HEK293 (cell line): ENCODE results near the gene ALOX12B.

Experiments used
- GFI1B ChIP-seq: fragments of 450-650 bp; formaldehyde crosslinking; IDR thresholded peaks from 2 replicates; pipeline ENCODE4 v1.5.1; 2016; ENCODE audit warnings: missing biosample characterization, missing genetic modification characterization
- HIC1 ChIP-seq: fragments of 450-650 bp; formaldehyde crosslinking; IDR thresholded peaks from 2 replicates; pipeline ENCODE4 v1.5.1; 2016; ENCODE audit warnings: missing biosample characterization, missing genetic modification characterization
- INSM2 ChIP-seq: fragments of 450-650 bp; formaldehyde crosslinking; IDR thresholded peaks from 2 replicates; pipeline ENCODE4 v1.5.1; 2016; ENCODE audit warnings: missing biosample characterization, missing genetic modification characterization
- OSR2 ChIP-seq: fragments of 450-650 bp; formaldehyde crosslinking; IDR thresholded peaks from 2 replicates; pipeline ENCODE4 v1.5.1; 2016; ENCODE audit warnings: missing biosample characterization, missing genetic modification characterization
- PBX3 ChIP-seq: sonication (generic); formaldehyde crosslinking; IDR thresholded peaks from 2 replicates; pipeline ENCODE4 v1.8.1; 2022; ENCODE audit warnings: mild to moderate bottlenecking, moderate library complexity, missing genetic modification reagents
- PRDM1 ChIP-seq: fragments of 450-650 bp; formaldehyde crosslinking; IDR thresholded peaks from 2 replicates; pipeline ENCODE4; 2016; ENCODE audit warnings: missing biosample characterization, missing genetic modification characterization
- TCF7L2 ChIP-seq: IDR thresholded peaks from 2 replicates; pipeline ENCODE4 v1.6.1; 2011; ENCODE audit warnings: low read depth, mild to moderate bottlenecking, inconsistent platforms, low read length, moderate library complexity, borderline replicate concordance
- TRIM28 ChIP-seq: IDR thresholded peaks from 2 replicates; pipeline ENCODE4 v1.6.1; 2011; ENCODE audit warnings: low read length, control low read depth, borderline replicate concordance
- ZBTB26 ChIP-seq: fragments of 450-650 bp; formaldehyde crosslinking; optimal IDR thresholded peaks from 2 replicates; pipeline ENCODE3; 2016; ENCODE audit warnings: missing biosample characterization, mild to moderate bottlenecking, missing genetic modification characterization
- ZBTB49 ChIP-seq: fragments of 450-650 bp; formaldehyde crosslinking; IDR thresholded peaks from 2 replicates; pipeline ENCODE4 v1.5.1; 2016; ENCODE audit warnings: missing biosample characterization, missing genetic modification characterization, low read depth
- ZFP3 ChIP-seq: fragments of 450-650 bp; formaldehyde crosslinking; IDR thresholded peaks from 2 replicates; pipeline ENCODE4 v1.5.1; 2016; ENCODE audit warnings: low read depth, missing biosample characterization, missing genetic modification characterization
- ZNF19 ChIP-seq: fragments of 450-650 bp; formaldehyde crosslinking; IDR thresholded peaks from 2 replicates; pipeline ENCODE4; 2016; ENCODE audit warnings: missing biosample characterization, missing genetic modification characterization, low read depth
- ZNF311 ChIP-seq: fragments of 450-650 bp; formaldehyde crosslinking; IDR thresholded peaks from 2 replicates; pipeline ENCODE4 v1.5.1; 2017; ENCODE audit warnings: missing biosample characterization, missing genetic modification characterization, borderline replicate concordance
- ZNF350 ChIP-seq: fragments of 450-650 bp; formaldehyde crosslinking; IDR thresholded peaks from 2 replicates; pipeline ENCODE4 v1.5.0; 2017; ENCODE audit warnings: missing biosample characterization, mild to moderate bottlenecking, missing genetic modification characterization
- ZNF366 ChIP-seq: fragments of 450-650 bp; formaldehyde crosslinking; conservative IDR thresholded peaks from 2 replicates; pipeline ENCODE4 v1.5.1; 2016; ENCODE audit warnings: missing biosample characterization, missing genetic modification characterization
- ZNF449 ChIP-seq: fragments of 450-650 bp; formaldehyde crosslinking; IDR thresholded peaks from 2 replicates; pipeline ENCODE4 v1.5.1; 2017; ENCODE audit warnings: missing biosample characterization, mild to moderate bottlenecking, missing genetic modification characterization, moderate library complexity
- ZNF514 ChIP-seq: fragments of 450-650 bp; formaldehyde crosslinking; IDR thresholded peaks from 2 replicates; pipeline ENCODE4 v1.5.1; 2016; ENCODE audit warnings: missing biosample characterization, missing genetic modification characterization
- ZNF558 ChIP-seq: fragments of 450-650 bp; formaldehyde crosslinking; IDR thresholded peaks from 2 replicates; pipeline ENCODE4 v1.5.1; 2016; ENCODE audit warnings: missing biosample characterization, missing genetic modification characterization
- ZNF571 ChIP-seq: fragments of 450-650 bp; formaldehyde crosslinking; IDR thresholded peaks from 2 replicates; pipeline ENCODE4 v1.5.0; 2017; ENCODE audit warnings: missing biosample characterization, missing genetic modification characterization
- ZNF610 ChIP-seq: fragments of 450-650 bp; formaldehyde crosslinking; IDR thresholded peaks from 2 replicates; pipeline ENCODE4 v1.5.1; 2016; ENCODE audit warnings: missing biosample characterization, missing genetic modification characterization, borderline replicate concordance
- ZNF624 ChIP-seq: fragments of 450-650 bp; formaldehyde crosslinking; IDR thresholded peaks from 2 replicates; pipeline ENCODE4 v1.5.1; 2017; ENCODE audit warnings: missing biosample characterization, missing genetic modification characterization
- ZNF658 ChIP-seq: fragments of 450-650 bp; formaldehyde crosslinking; IDR thresholded peaks from 2 replicates; pipeline ENCODE4; 2016; ENCODE audit warnings: missing biosample characterization, missing genetic modification characterization
- ZNF660 ChIP-seq: fragments of 450-650 bp; IDR thresholded peaks from 2 replicates; pipeline ENCODE4 v1.5.1; 2018; ENCODE audit warnings: missing biosample characterization, mild to moderate bottlenecking, missing genetic modification characterization
- ZNF664 ChIP-seq: fragments of 450-650 bp; formaldehyde crosslinking; IDR thresholded peaks from 2 replicates; pipeline ENCODE4 v1.5.1; 2016; ENCODE audit warnings: missing biosample characterization, missing genetic modification characterization
- ZNF677 ChIP-seq: fragments of 450-650 bp; IDR thresholded peaks from 2 replicates; pipeline ENCODE4 v1.5.0; 2018; ENCODE audit warnings: missing biosample characterization, mild to moderate bottlenecking, missing genetic modification characterization, moderate library complexity
- ZNF701 ChIP-seq: fragments of 450-650 bp; formaldehyde crosslinking; IDR thresholded peaks from 2 replicates; pipeline ENCODE4 v1.5.1; 2016; ENCODE audit warnings: missing biosample characterization, missing genetic modification characterization
- ZNF704 ChIP-seq: fragments of 450-650 bp; formaldehyde crosslinking; IDR thresholded peaks from 2 replicates; pipeline ENCODE4 v1.5.1; 2016; ENCODE audit warnings: missing biosample characterization, missing genetic modification characterization

ALOX12B gene

GRCh38 chr17:8125154-8125946, 37.8 kb upstream of the ALOX12B start (continued):
- TF ChIP-seq PRDM1 (tag by site-specific recombination) (no peak), ZNF558 (peak; percentile 18; the same call in 1 of the 2 replicates), PBX3 (no peak), ZNF610 (tag by site-specific recombination) (no peak), ZNF19 (tag by site-specific recombination) (no peak), ZBTB49 (tag by site-specific recombination) (no peak), ZNF571 (tag by site-specific recombination) (no peak), OSR2 (tag by site-specific recombination) (no peak), ZNF366 (tag by site-specific recombination) (no peak), GFI1B (tag by site-specific recombination) (no peak), ZNF660 (tag by site-specific recombination) (peak; percentile 97), ZNF350 (tag by site-specific recombination) (no peak), ZNF514 (tag by site-specific recombination) (no peak), ZNF311 (tag by site-specific recombination) (no peak), TCF7L2 (no peak), ZNF624 (tag by site-specific recombination) (0 out of 2 replicates have a peak, but pooled peaks have one; percentile 83), INSM2 (0 out of 2 replicates have a peak, but pooled peaks have one; percentile 52), ZBTB26 (tag by site-specific recombination) (no peak), TRIM28 (no peak), ZNF658 (tag by site-specific recombination) (no peak), ZFP3 (tag by site-specific recombination) (no peak), ZNF664 (no peak), ZNF677 (tag by site-specific recombination) (peak; percentile 37; the same call in 1 of the 2 replicates), ZNF449 (tag by site-specific recombination) (peak; percentile 65; the same call in 1 of the 2 replicates), ZNF701 (tag by site-specific recombination) (no peak), HIC1 (tag by site-specific recombination) (no peak), ZNF704 (tag by site-specific recombination) (no peak)
